Vagina (tissue), 2 donors: ENCODE measurements around the gene ANKS1A. TPM values are rescaled to one million over a fixed set of nuclear protein-coding genes. Genes with fewer than 3 reads are reported as not detected.

ENCODE experiments used
- DNase-seq, 2 donors: peaks; one replicate each; pipeline ENCODE4 v3.0.0-alpha.2; 2017; ENCODE audit errors: extremely low spot score in 2 of 2
- H3K27ac ChIP-seq: fragments of 200-600 bp; sonication (generic); one replicate; pipeline ENCODE4 v1.5.1; 2019
- H3K27me3 ChIP-seq: fragments of 200-600 bp; sonication (generic); one replicate; pipeline ENCODE4 v1.5.1; 2019
- H3K36me3 ChIP-seq, 2 donors: fragments of 200-600 bp; sonication (generic); one replicate each; pipeline ENCODE4 v1.5.1; 2017 to 2019
- H3K4me1 ChIP-seq: fragments of 200-600 bp; sonication (generic); one replicate; pipeline ENCODE4 v1.5.1; 2019
- H3K4me3 ChIP-seq, 2 donors: fragments of 200-600 bp; sonication (generic); 1 replicate in 1 of 2; 2 replicates in 1 of 2; pipeline ENCODE4 v1.5.1; 2016 to 2019
- H3K9me3 ChIP-seq: fragments of 200-600 bp; sonication (generic); one replicate; pipeline ENCODE4 v1.5.1; 2019
- POLR2A ChIP-seq, 2 donors: fragments of 450-650 bp; IDR thresholded peaks; one replicate each; pipeline ENCODE4 v1.6.1; 2017; ENCODE audit warnings: antibody characterized with exemption in 2 of 2, mild to moderate bottlenecking in 2 of 2, moderate library complexity in 2 of 2
- POLR2AphosphoS5 ChIP-seq, 2 donors: sonication (generic); formaldehyde crosslinking; IDR thresholded peaks; one replicate each; pipeline ENCODE4 v1.9.0; 2017; ENCODE audit warnings: antibody characterized with exemption in 2 of 2, mild to moderate bottlenecking in 2 of 2, low read depth in 1 of 2; ENCODE audit not compliant: insufficient read depth in 1 of 2
- intact Hi-C: fragments of 100-400 bp; cut with DNase I; formaldehyde crosslinking; loops from one replicate; pipeline ENCODE4 v1.15.1; 2023
- total RNA-seq: library from RNA; depleted of rRNA; stranded (reverse); fragments of >200 nt; gene quantifications from one replicate; pipeline ENCODE4 v1.2.3, GENCODE V29; 2016
- TF ChIP-seq, protein P1 (sequence below), 3 experiments: fragments of 450-650 bp in 2 of 3; fragments of 200-600 bp in 1 of 3; sonication (generic) in 1 of 3; IDR thresholded peaks; one replicate each; pipeline ENCODE4 v1.5.1; 2017 to 2019; ENCODE audit warnings: antibody characterized with exemption in 3 of 3, mild to moderate bottlenecking in 2 of 3, moderate library complexity in 2 of 3

ANKS1A gene
- total RNA-seq, 1 donor from 2014 or later, result 24.3 TPM

GRCh38 chr6:34900321-34901031 is 11.4 kb downstream of the ANKS1A start:
- no peaks in the 10 kb centered on the region for H3K9me3 ChIP-seq
- no peaks in the 10 kb centered on the region for H3K36me3 ChIP-seq
- no peaks in the 10 kb centered on the region for H3K27me3 ChIP-seq
- H3K4me3 ChIP-seq, result no peak overlapping the region
- no peak overlapping the region for H3K27ac ChIP-seq
- TF ChIP-seq, protein P1, sequence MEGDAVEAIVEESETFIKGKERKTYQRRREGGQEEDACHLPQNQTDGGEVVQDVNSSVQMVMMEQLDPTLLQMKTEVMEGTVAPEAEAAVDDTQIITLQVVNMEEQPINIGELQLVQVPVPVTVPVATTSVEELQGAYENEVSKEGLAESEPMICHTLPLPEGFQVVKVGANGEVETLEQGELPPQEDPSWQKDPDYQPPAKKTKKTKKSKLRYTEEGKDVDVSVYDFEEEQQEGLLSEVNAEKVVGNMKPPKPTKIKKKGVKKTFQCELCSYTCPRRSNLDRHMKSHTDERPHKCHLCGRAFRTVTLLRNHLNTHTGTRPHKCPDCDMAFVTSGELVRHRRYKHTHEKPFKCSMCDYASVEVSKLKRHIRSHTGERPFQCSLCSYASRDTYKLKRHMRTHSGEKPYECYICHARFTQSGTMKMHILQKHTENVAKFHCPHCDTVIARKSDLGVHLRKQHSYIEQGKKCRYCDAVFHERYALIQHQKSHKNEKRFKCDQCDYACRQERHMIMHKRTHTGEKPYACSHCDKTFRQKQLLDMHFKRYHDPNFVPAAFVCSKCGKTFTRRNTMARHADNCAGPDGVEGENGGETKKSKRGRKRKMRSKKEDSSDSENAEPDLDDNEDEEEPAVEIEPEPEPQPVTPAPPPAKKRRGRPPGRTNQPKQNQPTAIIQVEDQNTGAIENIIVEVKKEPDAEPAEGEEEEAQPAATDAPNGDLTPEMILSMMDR (IDR thresholded peaks at IDR 0.05), result no peak
- TF ChIP-seq POLR2A (IDR thresholded peaks at IDR 0.05), result no peak
- TF ChIP-seq POLR2AphosphoS5 (IDR thresholded peaks at IDR 0.05; ENCODE audit: insufficient read depth in 1 of 2, low read depth in 1 of 2), result no peak
- DNase-seq, result no peak
- no peaks in the 10 kb centered on the region for H3K4me1 ChIP-seq
- intact Hi-C loops, result no loop called here

DNA sequence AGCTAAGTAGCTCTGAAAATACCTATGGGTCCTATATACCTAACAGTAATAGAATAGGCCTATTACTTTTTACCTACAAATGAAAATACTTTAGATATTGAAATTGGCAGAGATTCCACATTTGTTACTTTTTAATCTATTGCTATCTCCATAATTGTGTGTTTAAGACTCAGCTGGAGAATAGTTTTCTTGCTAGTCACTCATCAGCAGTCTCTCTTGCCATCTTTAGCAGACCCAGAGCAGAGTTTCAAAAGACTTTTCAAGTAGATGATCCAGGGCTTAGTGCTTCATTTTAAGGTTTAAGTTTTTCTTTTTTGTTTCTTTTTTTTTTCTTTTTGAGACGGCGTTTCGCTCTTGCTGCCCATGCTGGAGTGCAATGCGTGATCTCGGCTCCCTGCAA is 12.9 kb downstream of the ANKS1A start:
- H3K27ac ChIP-seq, result no peak overlapping the region
- H3K4me1 ChIP-seq, result no peaks in the 10 kb centered on the region
- intact Hi-C loops, result no loop called here
- TF ChIP-seq POLR2AphosphoS5 (IDR thresholded peaks at IDR 0.05; ENCODE audit: insufficient read depth in 1 of 2, low read depth in 1 of 2), result no peak
- TF ChIP-seq, protein P1 (IDR thresholded peaks at IDR 0.05), result no peak
- no peak for TF ChIP-seq POLR2A (IDR thresholded peaks at IDR 0.05)
- no peak for DNase-seq
- H3K4me3 ChIP-seq, result no peak overlapping the region
- no peaks in the 10 kb centered on the region for H3K27me3 ChIP-seq
- H3K36me3 ChIP-seq, result no peaks in the 10 kb centered on the region
- H3K9me3 ChIP-seq, result no peaks in the 10 kb centered on the region

DNA sequence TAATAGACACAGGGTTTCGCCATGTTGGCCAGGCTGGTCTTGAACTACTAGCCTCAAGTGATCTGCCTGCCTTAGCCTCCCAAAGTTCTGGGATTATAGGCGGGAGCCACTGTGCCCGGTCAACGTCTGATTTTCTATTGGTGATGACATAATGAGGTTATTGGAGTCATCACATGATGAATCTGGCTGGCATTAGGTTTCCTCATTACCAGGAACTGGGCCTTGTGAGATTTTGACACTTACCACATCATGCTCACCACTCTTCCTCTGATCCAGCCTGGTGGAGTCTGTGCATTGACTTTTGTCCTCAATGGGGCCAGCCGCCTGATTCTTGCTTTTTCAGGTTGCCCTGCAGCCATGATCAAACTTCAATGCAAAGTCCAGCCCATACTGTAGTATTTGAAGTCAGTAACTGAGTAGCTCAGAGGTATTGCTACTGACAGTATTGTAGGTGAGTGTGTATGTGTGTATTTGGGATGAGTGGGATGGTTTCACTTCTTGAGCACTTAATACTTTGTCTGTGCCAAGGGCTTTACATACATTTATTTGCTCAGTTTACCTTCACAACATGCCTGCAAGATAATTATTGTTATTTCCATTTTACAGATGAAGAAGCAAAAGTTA is 16.0 kb downstream of the ANKS1A start:
- TF ChIP-seq, protein P1 (IDR thresholded peaks at IDR 0.05), result no peak
- TF ChIP-seq POLR2AphosphoS5 (IDR thresholded peaks at IDR 0.05; ENCODE audit: insufficient read depth in 1 of 2, low read depth in 1 of 2), result no peak
- Histone ChIP-seq H3K4me1 (no peaks in the 10 kb centered on the region), H3K27ac (no peak overlapping the region), H3K27me3 (no peaks in the 10 kb centered on the region), H3K36me3 (no peaks in the 10 kb centered on the region), H3K4me3 (no peak overlapping the region), H3K9me3 (no peaks in the 10 kb centered on the region)
- intact Hi-C loops, result no loop called here
- DNase-seq, result no peak

DNA sequence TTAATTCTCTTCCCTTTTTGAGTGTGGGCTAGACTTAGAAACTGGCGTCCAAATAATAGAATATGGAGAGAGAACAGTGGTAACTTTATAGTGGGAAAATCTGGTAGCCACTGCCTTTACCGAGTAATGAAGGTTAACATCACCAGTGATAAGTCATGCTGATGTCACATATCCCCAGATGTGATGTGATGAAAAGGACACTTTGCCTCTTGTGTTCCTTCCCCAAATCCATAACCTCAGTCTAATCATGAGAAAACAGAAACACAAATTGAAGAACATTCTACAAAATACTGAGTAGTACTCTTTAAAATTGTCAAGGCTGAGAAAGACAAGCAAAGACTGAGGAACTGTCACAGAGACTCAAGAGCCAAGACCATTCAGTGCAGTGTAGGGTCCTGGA is 17.8 kb downstream of the ANKS1A start:
- Histone ChIP-seq H3K4me3 (no peak overlapping the region), H3K4me1 (peaks cover 4% of the 10 kb centered on the region), H3K27me3 (no peaks in the 10 kb centered on the region), H3K27ac (no peak overlapping the region), H3K36me3 (no peaks in the 10 kb centered on the region), H3K9me3 (no peaks in the 10 kb centered on the region)
- no peak for TF ChIP-seq POLR2AphosphoS5 (IDR thresholded peaks at IDR 0.05; ENCODE audit: insufficient read depth in 1 of 2, low read depth in 1 of 2)
- no peak for TF ChIP-seq POLR2A (IDR thresholded peaks at IDR 0.05)
- TF ChIP-seq, protein P1 (IDR thresholded peaks at IDR 0.05), result no peak
- intact Hi-C loops, result no loop called here
- DNase-seq, result no peak

DNA sequence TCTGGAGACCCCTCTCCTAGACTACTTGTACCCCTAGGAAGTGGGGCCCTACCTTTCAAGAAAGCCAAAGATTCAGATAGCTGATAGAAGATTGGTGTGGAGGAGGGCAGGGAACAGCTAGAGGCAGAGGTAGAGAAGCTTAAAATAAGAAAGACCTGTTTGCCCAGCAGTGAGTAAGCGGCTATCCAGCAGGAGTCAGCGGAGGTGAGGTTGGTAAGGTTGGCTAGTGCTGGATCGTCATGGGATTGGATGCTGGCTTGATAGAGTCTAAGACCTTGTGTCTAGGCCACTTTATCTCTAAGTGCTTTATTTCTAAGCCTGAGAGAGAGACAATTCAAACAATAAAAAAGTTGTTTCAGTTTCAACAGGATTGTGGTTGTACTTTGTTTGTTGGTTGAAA is 19.1 kb downstream of the ANKS1A start:
- intact Hi-C loops, result no loop called here
- Histone ChIP-seq H3K27ac (no peak overlapping the region), H3K4me1 (peaks cover 4% of the 10 kb centered on the region)

More for the DNA sequence above, 19.1 kb downstream of the ANKS1A start:
- H3K4me3 ChIP-seq, result no peak overlapping the region
- no peaks in the 10 kb centered on the region for H3K9me3 ChIP-seq
- no peak for DNase-seq
- H3K36me3 ChIP-seq, result no peaks in the 10 kb centered on the region
- TF ChIP-seq POLR2A (IDR thresholded peaks at IDR 0.05) (no peak), POLR2AphosphoS5 (IDR thresholded peaks at IDR 0.05; ENCODE audit: insufficient read depth in 1 of 2, low read depth in 1 of 2) (no peak)
- TF ChIP-seq, protein P1 (IDR thresholded peaks at IDR 0.05), result no peak
- no peaks in the 10 kb centered on the region for H3K27me3 ChIP-seq
